Spleen (tissue), 11 donors: ENCODE data around the gene LCE3D. TPM values are rescaled to one million over a fixed set of nuclear protein-coding genes. Genes with fewer than 3 reads are reported as not detected.

Source experiments
- DNase-seq: peaks from one replicate; pipeline ENCODE4 v3.0.0-alpha.2; 2020
- H3K27ac ChIP-seq, 8 donors: fragments of 200-600 bp; sonication (generic) in 7 of 8; 1 replicate in 4 of 8; 2 replicates in 4 of 8; pipeline versions ENCODE4 v1.5.0 to v1.8.0; 2016 to 2021; ENCODE audit warnings: inconsistent platforms in 4 of 8, mild to moderate bottlenecking in 4 of 8, moderate library complexity in 1 of 8
- H3K27me3 ChIP-seq, 7 donors: fragments of 200-600 bp; sonication (generic) in 6 of 7; replicated peaks in 1 of 7; 1 replicate in 4 of 7; 2 replicates in 3 of 7; pipeline versions ENCODE4 v1.5.0 to v1.8.0; 2016 to 2021; ENCODE audit warnings: inconsistent platforms in 3 of 7, mild to moderate bottlenecking in 1 of 7
- H3K36me3 ChIP-seq, 6 donors: fragments of 200-600 bp; sonication (generic) in 5 of 6; 1 replicate in 4 of 6; 2 replicates in 2 of 6; pipeline versions ENCODE4 v1.5.0 to v1.8.0; 2016 to 2021; ENCODE audit warnings: inconsistent platforms in 2 of 6
- H3K4me1 ChIP-seq, 6 donors: fragments of 200-600 bp; sonication (generic) in 5 of 6; 1 replicate in 3 of 6; 2 replicates in 3 of 6; pipeline versions ENCODE4 v1.5.0 to v1.8.0; 2016 to 2021; ENCODE audit warnings: inconsistent platforms in 3 of 6
- H3K4me3 ChIP-seq, 8 donors: fragments of 200-600 bp; sonication (generic) in 7 of 8; 1 replicate in 4 of 8; 2 replicates in 4 of 8; pipeline versions ENCODE4 v1.5.0 to v1.8.0; 2016 to 2021; ENCODE audit warnings: inconsistent platforms in 4 of 8, mild to moderate bottlenecking in 4 of 8, moderate library complexity in 2 of 8
- H3K9me3 ChIP-seq, 8 donors: fragments of 200-600 bp; sonication (generic) in 7 of 8; 1 replicate in 4 of 8; 2 replicates in 4 of 8; pipeline versions ENCODE4 v1.5.0 to v1.8.0; 2016 to 2021; ENCODE audit warnings: inconsistent platforms in 4 of 8
- POLR2AphosphoS5 ChIP-seq, 3 donors: sonication (generic); formaldehyde crosslinking; IDR thresholded peaks; one replicate each; pipeline ENCODE4 v1.5.1; 2017; ENCODE audit warnings: antibody characterized with exemption in 3 of 3
- WGBS, 5 donors: extraction: QIAGEN DNeasy Blood & Tissue Kit in 3 of 5; methylation state at CpG; one replicate each; pipeline versions ENCODE4 v1.1.5 to v1.1.7; 2013 to 2018; 5-methylcytosine and 5-hydroxymethylcytosine counted together
- intact Hi-C: fragments of 100-400 bp; cut with DNase I; formaldehyde crosslinking; loops from one replicate; pipeline ENCODE4 v1.15.0; 2023; ENCODE audit warnings: low total_unique reads
- polyA plus RNA-seq, 3 donors: library from polyadenylated mRNA; stranded (reverse); fragments of 200-250 nt; gene quantifications; one replicate each; pipeline ENCODE4 v1.2.1, GENCODE V29; 2013
- small RNA-seq, 4 donors: library from RNA; depleted of rRNA; stranded (forward); fragments of <200 nt; gene quantifications; one replicate each; pipeline ENCODE3, GENCODE V24; 2016
- total RNA-seq, 7 donors: library from RNA; depleted of rRNA in 3 of 7; stranded (reverse); fragments of >200 nt in 3 of 7; fragmentation: NEBNext Ultra II Directional in 4 of 7; extraction: Animal tissue kit (Norgen Biotek cat#: 25700) in 4 of 7; gene quantifications; one replicate each; pipeline versions ENCODE4 v1.1.0 to v1.2.1, GENCODE V29; 2016 to 2021
- TF ChIP-seq, protein P1 (sequence below), 11 experiments: fragments of 200-600 bp in 7 of 11; fragments of 450-650 bp in 4 of 11; sonication (generic) in 4 of 11; IDR thresholded peaks in 8 of 11; conservative IDR thresholded peaks in 3 of 11; 1 replicate in 7 of 11; 2 replicates in 4 of 11; pipeline versions ENCODE4 v1.4.0 to v1.8.0; 2016 to 2021; ENCODE audit warnings: antibody characterized with exemption in 11 of 11, inconsistent platforms in 4 of 11, mild to moderate bottlenecking in 1 of 11
- donor health status: healthy with polysubstance abuse.
- donor health status: DM: no; HTN: no; CAD: no; lungs with moderate emphysema.
- donor health status: DM: no; HTN: no; CAD: no.
- donor health status: Bipolar disorder and iron deficiency.
- donor health status: healthy.
- donor health status: DM: no; HTN: no; CAD: no.
- donor health status: DM: yes; HTN: yes; CAD: no.

Gene LCE3D
- total and polyA plus RNA-seq, 10 donors = 0.32 TPM; not detected in 9

DNA sequence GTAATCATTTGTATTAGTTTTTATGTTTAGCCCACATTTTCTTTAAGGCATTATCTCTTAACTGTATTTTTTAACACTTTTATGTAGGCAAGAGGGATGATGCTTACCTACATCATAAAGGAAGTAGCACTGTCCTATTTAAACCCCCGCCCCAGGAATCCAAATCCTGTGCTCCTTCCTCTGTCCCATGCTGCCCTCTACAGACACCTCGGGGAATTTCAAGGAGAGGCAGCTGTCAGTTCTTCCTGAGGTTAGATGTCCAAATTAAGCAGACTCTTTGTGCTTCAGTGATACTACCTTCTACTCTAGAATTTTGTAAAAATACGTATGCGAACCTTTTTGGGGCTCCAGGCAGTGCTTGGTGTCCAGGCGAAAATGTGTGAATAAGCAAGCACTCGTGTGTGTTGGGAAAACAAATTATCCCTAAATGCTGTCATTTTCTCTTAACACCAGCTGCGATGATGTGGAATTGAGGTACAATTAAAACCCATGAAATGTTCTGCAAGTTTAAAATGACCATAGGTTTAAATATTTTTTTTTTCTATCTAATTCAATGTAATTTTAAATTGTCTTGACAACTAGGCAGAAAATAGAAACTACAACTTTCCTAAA is 46.9 kb downstream of the LCE3D start:
- DNase-seq = no peak
- Histone ChIP-seq H3K4me3 (no peak overlapping the region), H3K27ac (no peak overlapping the region), H3K4me1 (no peaks in the 10 kb centered on the region), H3K9me3 (peaks cover 0 to 8% (median 0%) of the 10 kb centered on the region in 8 donors), H3K36me3 (no peaks in the 10 kb centered on the region), H3K27me3 (peaks cover 0 to 34% (median 6%) of the 10 kb centered on the region in 7 donors)
- TF ChIP-seq POLR2AphosphoS5 (IDR thresholded peaks at IDR 0.05) = no peak
- TF ChIP-seq, protein P1, sequence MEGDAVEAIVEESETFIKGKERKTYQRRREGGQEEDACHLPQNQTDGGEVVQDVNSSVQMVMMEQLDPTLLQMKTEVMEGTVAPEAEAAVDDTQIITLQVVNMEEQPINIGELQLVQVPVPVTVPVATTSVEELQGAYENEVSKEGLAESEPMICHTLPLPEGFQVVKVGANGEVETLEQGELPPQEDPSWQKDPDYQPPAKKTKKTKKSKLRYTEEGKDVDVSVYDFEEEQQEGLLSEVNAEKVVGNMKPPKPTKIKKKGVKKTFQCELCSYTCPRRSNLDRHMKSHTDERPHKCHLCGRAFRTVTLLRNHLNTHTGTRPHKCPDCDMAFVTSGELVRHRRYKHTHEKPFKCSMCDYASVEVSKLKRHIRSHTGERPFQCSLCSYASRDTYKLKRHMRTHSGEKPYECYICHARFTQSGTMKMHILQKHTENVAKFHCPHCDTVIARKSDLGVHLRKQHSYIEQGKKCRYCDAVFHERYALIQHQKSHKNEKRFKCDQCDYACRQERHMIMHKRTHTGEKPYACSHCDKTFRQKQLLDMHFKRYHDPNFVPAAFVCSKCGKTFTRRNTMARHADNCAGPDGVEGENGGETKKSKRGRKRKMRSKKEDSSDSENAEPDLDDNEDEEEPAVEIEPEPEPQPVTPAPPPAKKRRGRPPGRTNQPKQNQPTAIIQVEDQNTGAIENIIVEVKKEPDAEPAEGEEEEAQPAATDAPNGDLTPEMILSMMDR (IDR thresholded peaks at IDR 0.05 in 8 of 11, conservative IDR thresholded peaks at IDR 0.05 in 3 of 11) = peak in 6 of 11 experiments; percentile 30 to 66 (median 42)
- 22 to 28% (median 24%) methylated on average over 7 of the region's 7 CpGs for WGBS, 5 donors
- intact Hi-C loops = no loop called here

Small RNAs within 50 kb of the gene (small RNA-seq; reads per million reads assigned to genes)
- 0 reads per million in 4 donors for gene LCE3A
- 0 reads per million in 4 donors for gene LCE3B

Other genes starting within 250 kb of the LCE3D start
- under 1 TPM in 1 of 7 donors, not detected in 6; 0.07 TPM for gene FLG2, start 220.5 kb downstream of the LCE3D start, total RNA-seq
- not detected for gene FLG2, start 220.5 kb downstream of the LCE3D start, polyA plus RNA-seq
- gene CRNN, start 166.3 kb downstream of the LCE3D start, total RNA-seq = not detected
- 1 to 10 TPM in 1 of 3 donors, under 1 TPM in 2; 0.11 to 2.2 (median 0.39) TPM for gene CRNN, start 166.3 kb downstream of the LCE3D start, polyA plus RNA-seq
- gene LCE5A, start 69.7 kb downstream of the LCE3D start, total RNA-seq = not detected
- gene LCE5A, start 69.7 kb downstream of the LCE3D start, polyA plus RNA-seq = not detected
- not detected for gene CRCT1, start 66.0 kb downstream of the LCE3D start, total RNA-seq
- gene CRCT1, start 66.0 kb downstream of the LCE3D start, polyA plus RNA-seq = under 1 TPM in 1 of 3 donors, not detected in 2; 0.99 TPM
- not detected for gene LCE3E, start 13.7 kb downstream of the LCE3D start, total RNA-seq
- not detected for gene LCE3E, start 13.7 kb downstream of the LCE3D start, polyA plus RNA-seq
- not detected for gene LCE3C, start 19.7 kb upstream of the LCE3D start, total RNA-seq
- gene LCE3C, start 19.7 kb upstream of the LCE3D start, polyA plus RNA-seq = not detected
- gene LCE3B, start 33.3 kb upstream of the LCE3D start, total RNA-seq = not detected
- gene LCE3B, start 33.3 kb upstream of the LCE3D start, polyA plus RNA-seq = not detected
- gene LCE3A, start 42.6 kb upstream of the LCE3D start, total RNA-seq = not detected
- gene LCE3A, start 42.6 kb upstream of the LCE3D start, polyA plus RNA-seq = not detected
- not detected for gene LCE2D, start 82.9 kb upstream of the LCE3D start, total RNA-seq
- gene LCE2D, start 82.9 kb upstream of the LCE3D start, polyA plus RNA-seq = not detected
- gene LCE2C, start 94.8 kb upstream of the LCE3D start, total RNA-seq = not detected
- gene LCE2C, start 94.8 kb upstream of the LCE3D start, polyA plus RNA-seq = not detected
- not detected for gene LCE2B, start 105.6 kb upstream of the LCE3D start, total RNA-seq
- not detected for gene LCE2B, start 105.6 kb upstream of the LCE3D start, polyA plus RNA-seq
- gene LCE2A, start 117.8 kb upstream of the LCE3D start, total RNA-seq = not detected
- gene LCE2A, start 117.8 kb upstream of the LCE3D start, polyA plus RNA-seq = not detected
- not detected for gene LCE4A, start 127.6 kb upstream of the LCE3D start, total RNA-seq
- gene LCE4A, start 127.6 kb upstream of the LCE3D start, polyA plus RNA-seq = not detected
- gene KPRP, start 177.5 kb upstream of the LCE3D start, total RNA-seq = not detected
- gene KPRP, start 177.5 kb upstream of the LCE3D start, polyA plus RNA-seq = not detected
- gene LCE1F, start 194.6 kb upstream of the LCE3D start, total RNA-seq = not detected
- gene LCE1F, start 194.6 kb upstream of the LCE3D start, polyA plus RNA-seq = not detected
- not detected for gene LCE1E, start 205.7 kb upstream of the LCE3D start, total RNA-seq
- gene LCE1E, start 205.7 kb upstream of the LCE3D start, polyA plus RNA-seq = not detected
- gene LCE1D, start 216.2 kb upstream of the LCE3D start, total RNA-seq = not detected
- gene LCE1D, start 216.2 kb upstream of the LCE3D start, polyA plus RNA-seq = not detected
- not detected for gene LCE1C, start 226.1 kb upstream of the LCE3D start, total RNA-seq
- not detected for gene LCE1C, start 226.1 kb upstream of the LCE3D start, polyA plus RNA-seq
- gene LCE1B, start 231.5 kb upstream of the LCE3D start, total RNA-seq = not detected
- gene LCE1B, start 231.5 kb upstream of the LCE3D start, polyA plus RNA-seq = not detected
- not detected for gene LCE1A, start 247.0 kb upstream of the LCE3D start, total RNA-seq
- not detected for gene LCE1A, start 247.0 kb upstream of the LCE3D start, polyA plus RNA-seq